ENCODE data around the gene CYP20A1. TPM values are rescaled to one million over a fixed set of nuclear protein-coding genes. Genes with fewer than 3 reads are reported as not detected.

The CYP20A1 gene
- total and polyA plus RNA-seq, 2 of the 8 experiments (the other 6 are each of a cell fraction or from before 2014, with no cell fraction given): 6.2 to 21.5 TPM

- TF ChIP-seq CHD7 (IDR thresholded peaks at IDR 0.05; ENCODE audit: insufficient replicate concordance, low read length) (no peak), SIX5 (IDR thresholded peaks at IDR 0.05; ENCODE audit: low read depth, low read length) (no peak), GTF2F1 (IDR thresholded peaks at IDR 0.05; ENCODE audit: borderline replicate concordance, low read depth, low read length) (no peak), RFX5 (IDR thresholded peaks at IDR 0.05; ENCODE audit: borderline replicate concordance, low read depth, low read length) (no peak), EGR1 (IDR thresholded peaks at IDR 0.05; ENCODE audit: borderline replicate concordance, low read depth, low read length) (no peak), KDM1A (IDR thresholded peaks at IDR 0.05; ENCODE audit: borderline replicate concordance, low read length) (no peak), POLR2A (IDR thresholded peaks at IDR 0.05; ENCODE audit: control extremely low read depth in 1 of 2, low read depth in 2 of 2, low read length in 2 of 2) (no peak), SAP30 (IDR thresholded peaks at IDR 0.05; ENCODE audit: insufficient read depth, insufficient replicate concordance, low read length) (no peak), BCL11A (IDR thresholded peaks at IDR 0.05; ENCODE audit: low read depth in 2 of 2, low read length in 2 of 2) (no peak), EP300 (IDR thresholded peaks at IDR 0.05; ENCODE audit: borderline replicate concordance in 1 of 2, low read depth in 2 of 2, low read length in 2 of 2) (no peak), CBX8 (IDR thresholded peaks at IDR 0.05; ENCODE audit: borderline replicate concordance, low read depth, low read length) (no peak), CHD1 (IDR thresholded peaks at IDR 0.05; ENCODE audit: low read depth, low read length) (no peak)
Measured at GRCh38 chr2:203326356-203326755, 87.5 kb downstream of the CYP20A1 start (continued).
